Measurements from ENCODE around the gene AFG1L.

DNA sequence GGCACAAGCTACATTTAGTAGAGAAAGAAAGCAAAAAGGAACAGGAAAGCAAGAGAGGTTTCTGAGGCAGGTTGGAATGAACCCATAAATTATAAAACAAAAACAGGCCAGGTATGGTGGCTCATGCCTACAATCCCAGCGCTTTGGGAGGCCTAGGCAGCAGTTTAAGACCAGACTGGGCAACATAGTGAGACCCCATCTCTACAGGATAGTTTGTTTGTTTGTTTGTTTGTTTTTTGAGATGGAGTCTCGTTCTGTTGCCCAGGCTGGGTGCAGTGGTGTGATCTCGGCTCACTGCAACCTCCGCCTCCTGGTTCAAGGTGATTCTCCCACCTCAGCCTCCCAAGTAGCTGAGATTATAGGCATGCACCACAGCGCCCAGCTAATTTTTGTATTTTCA lies 49.0 kb downstream of the AFG1L start:
- TF ChIP-seq POLR2AphosphoS5 (IDR thresholded peaks at IDR 0.05; ENCODE audit: borderline replicate concordance, low read depth, low read length) (no peak), EZH2 (IDR thresholded peaks at IDR 0.05) (no peak)
